ENCODE measurements around the gene INTS6. TPM values are rescaled to one million over a fixed set of nuclear protein-coding genes. Genes with fewer than 3 reads are reported as not detected.

The INTS6 gene
- total RNA-seq, 4 donors from 2014 or later = 30.8 to 60.1 (median 45.5) TPM

GRCh38 chr13:51394724-51395123 is 58.1 kb downstream of the INTS6 start:
- DNase-seq (ENCODE audit: low spot score in 2 of 2) = no peak
- Histone ChIP-seq H3K36me3 (peaks cover 0 to 4% (median 0%) of the 10 kb centered on the region in 3 donors), H3K27me3 (no peaks in the 10 kb centered on the region), H3K4me3 (no peak overlapping the region), H3K9me3 (no peaks in the 10 kb centered on the region), H3K4me1 (peaks cover 0 to 25% (median 8%) of the 10 kb centered on the region in 4 donors), H3K27ac (no peak overlapping the region)
- TF ChIP-seq CTCF (IDR thresholded peaks at IDR 0.05) = no peak
- no peak for TF ChIP-seq POLR2A (IDR thresholded peaks at IDR 0.05)
- TF ChIP-seq EP300 (IDR thresholded peaks at IDR 0.05) = no peak

DNA sequence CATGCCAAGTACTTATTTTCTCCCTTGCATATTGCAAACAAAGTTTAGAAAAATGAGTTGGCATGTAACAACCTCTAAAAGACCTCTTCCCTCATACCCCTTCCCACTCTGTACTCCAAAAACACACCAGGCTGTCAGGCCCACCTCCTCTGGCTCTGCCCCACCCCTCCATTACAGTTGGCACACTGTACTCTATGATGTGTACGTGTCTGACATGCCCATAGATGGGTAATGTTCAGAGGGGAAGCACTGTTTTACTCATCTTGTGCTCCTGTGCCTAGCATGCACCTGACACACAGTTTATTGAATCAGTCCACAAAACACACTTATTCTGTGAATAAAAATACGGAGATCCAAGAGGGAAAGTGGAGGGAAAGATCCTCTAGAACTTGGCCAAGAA is 67.7 kb downstream of the INTS6 start:
- Histone ChIP-seq H3K27me3 (no peaks in the 10 kb centered on the region), H3K4me1 (no peaks in the 10 kb centered on the region), H3K27ac (no peak overlapping the region), H3K4me3 (no peak overlapping the region), H3K9me3 (no peaks in the 10 kb centered on the region), H3K36me3 (peaks cover 0 to 21% (median 0%) of the 10 kb centered on the region in 3 donors)
- TF ChIP-seq POLR2A (IDR thresholded peaks at IDR 0.05) = no peak
- no peak for TF ChIP-seq CTCF (IDR thresholded peaks at IDR 0.05)
- DNase-seq (ENCODE audit: low spot score in 2 of 2) = no peak
- 92 to 98% methylated on average over 2 of the region's 2 CpGs for WGBS, 2 donors

DNA sequence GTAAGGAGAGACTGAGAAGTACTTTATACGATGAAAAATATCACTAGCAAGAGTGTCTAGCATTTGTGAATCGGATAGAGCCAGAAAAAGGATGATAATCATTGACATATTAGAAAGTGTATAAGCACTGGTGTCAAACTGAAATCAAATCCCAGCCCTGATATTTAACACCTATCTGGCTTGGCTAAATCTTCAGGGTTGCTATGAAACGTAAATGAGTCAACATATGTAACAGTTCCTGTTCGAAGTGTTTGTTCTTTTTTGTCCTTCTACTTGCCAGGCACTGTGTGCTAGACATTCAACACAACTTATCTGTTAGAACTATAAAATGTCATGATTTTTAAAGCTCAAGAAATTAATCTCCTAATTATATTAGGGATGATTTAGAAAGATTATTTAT is 72.6 kb downstream of the INTS6 start:
- TF ChIP-seq EP300 (IDR thresholded peaks at IDR 0.05) (no peak), CTCF (IDR thresholded peaks at IDR 0.05) (no peak), POLR2A (IDR thresholded peaks at IDR 0.05) (no peak)
- DNase-seq (ENCODE audit: low spot score in 2 of 2) = no peak
- Histone ChIP-seq H3K27me3 (no peaks in the 10 kb centered on the region), H3K27ac (no peak overlapping the region), H3K36me3 (peaks cover 0 to 58% (median 0%) of the 10 kb centered on the region in 3 donors), H3K9me3 (no peaks in the 10 kb centered on the region), H3K4me3 (no peak overlapping the region), H3K4me1 (no peaks in the 10 kb centered on the region)
- 80 to 86% methylated on average over 4 of the region's 4 CpGs for WGBS, 2 donors

DNA sequence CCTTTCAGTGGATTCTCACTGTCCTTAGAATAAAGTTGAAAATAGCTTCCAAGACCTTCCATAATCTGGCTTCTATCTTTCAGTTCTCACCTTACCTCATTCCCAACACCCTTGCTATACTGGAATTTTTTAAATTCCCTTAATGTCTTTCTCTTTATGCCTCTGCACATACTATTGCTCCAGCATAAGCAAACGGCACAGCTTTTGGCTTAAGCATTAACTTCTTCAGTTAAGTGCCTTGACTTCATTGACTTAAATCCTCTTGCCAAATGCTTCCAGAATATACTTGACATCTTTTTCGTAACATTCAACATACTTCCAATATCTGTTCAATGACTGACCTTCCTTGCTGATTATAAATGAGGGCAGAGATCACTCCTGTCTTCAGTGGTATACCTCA is 79.4 kb downstream of the INTS6 start:
- Histone ChIP-seq H3K4me1 (no peaks in the 10 kb centered on the region), H3K9me3 (no peaks in the 10 kb centered on the region), H3K4me3 (no peak overlapping the region), H3K27me3 (no peaks in the 10 kb centered on the region), H3K27ac (no peak overlapping the region), H3K36me3 (peaks cover 0 to 86% (median 0%) of the 10 kb centered on the region in 3 donors)
- no peak for DNase-seq (ENCODE audit: low spot score in 2 of 2)
- 94 to 95% methylated on average over 2 of the region's 2 CpGs for WGBS, 2 donors
- no peak for TF ChIP-seq CTCF (IDR thresholded peaks at IDR 0.05)
- no peak for TF ChIP-seq EP300 (IDR thresholded peaks at IDR 0.05)
- TF ChIP-seq POLR2A (IDR thresholded peaks at IDR 0.05) = no peak

DNA sequence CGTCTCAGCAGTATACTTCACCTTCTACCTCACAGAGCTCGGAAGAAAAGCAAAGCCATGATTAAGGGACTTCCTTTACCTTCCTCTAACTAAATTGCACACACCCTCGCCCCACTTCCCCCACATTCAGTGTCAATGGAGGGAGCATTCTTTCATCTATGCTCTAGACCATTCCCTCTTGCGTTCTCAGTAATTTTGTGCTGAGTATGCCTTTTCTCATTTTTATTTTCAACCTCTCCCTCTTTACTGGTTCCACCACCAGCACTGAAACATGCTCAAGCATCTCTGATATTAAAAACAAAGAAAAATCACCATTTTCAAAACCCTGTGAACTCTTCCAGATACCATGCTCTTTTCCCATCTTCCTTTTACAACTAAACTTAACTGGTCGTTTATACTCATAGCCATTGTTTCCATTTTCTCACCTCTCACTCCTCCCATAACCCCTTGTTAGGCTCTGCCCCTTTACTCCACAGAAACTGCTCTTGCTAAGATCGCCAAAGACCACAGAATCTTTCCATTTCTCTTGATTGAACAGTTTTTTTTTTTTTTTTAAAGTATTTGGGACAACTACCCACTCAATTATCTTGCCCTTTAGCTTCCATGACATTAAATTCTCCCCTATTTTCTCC is 81.0 kb downstream of the INTS6 start:
- Histone ChIP-seq H3K27me3 (no peaks in the 10 kb centered on the region), H3K36me3 (peaks cover 0 to 87% (median 0%) of the 10 kb centered on the region in 3 donors), H3K4me1 (no peaks in the 10 kb centered on the region), H3K27ac (no peak overlapping the region), H3K9me3 (no peaks in the 10 kb centered on the region), H3K4me3 (no peak overlapping the region)
- 88 to 91% methylated on average over 6 of the region's 6 CpGs for WGBS, 2 donors
- TF ChIP-seq EP300 (IDR thresholded peaks at IDR 0.05) (no peak), POLR2A (IDR thresholded peaks at IDR 0.05) (no peak), CTCF (IDR thresholded peaks at IDR 0.05) (no peak)
- DNase-seq (ENCODE audit: low spot score in 2 of 2) = no peak
